HL-60 (cell line): ENCODE measurements around the gene GNAT2.

Experiments used
- DNase-seq, 2 experiments: peaks; one replicate each; pipeline ENCODE4 v3.0.0-alpha.2; 2010 to 2020; ENCODE audit warnings: low read depth in 1 of 2, low spot score in 1 of 2
- H3K27ac ChIP-seq: fragments of 250-450 bp; sonication (Bioruptor Pico); replicated peaks from 2 replicates; pipeline ENCODE4 v1.5.1; 2020; ENCODE audit warnings: mild to moderate bottlenecking, moderate library complexity
- H3K27me3 ChIP-seq: fragments of 250-450 bp; sonication (Bioruptor Pico); 2 replicates; pipeline ENCODE4 v1.5.1; 2021; ENCODE audit warnings: mild to moderate bottlenecking, moderate library complexity; ENCODE audit not compliant: insufficient read depth, poor library complexity, severe bottlenecking
- H3K4me3 ChIP-seq: replicated peaks from 2 replicates; pipeline ENCODE4 v1.5.1; 2011; ENCODE audit warnings: mild to moderate bottlenecking, control low read depth, low read length; ENCODE audit not compliant: insufficient read depth
- GABPA ChIP-seq: IDR thresholded peaks from 2 replicates; pipeline ENCODE4 v1.6.1; 2012; ENCODE audit warnings: low read depth
- POLR2AphosphoS5 ChIP-seq: IDR thresholded peaks from 2 replicates; pipeline ENCODE4 v1.6.1; 2012; ENCODE audit warnings: low read depth
- REST ChIP-seq: IDR thresholded peaks from 2 replicates; pipeline ENCODE4 v1.6.1; 2012; ENCODE audit warnings: low read depth; ENCODE audit not compliant: insufficient replicate concordance
- SPI1 ChIP-seq: IDR thresholded peaks from 2 replicates; pipeline ENCODE4 v1.6.1; 2012; ENCODE audit warnings: low read depth, mild to moderate bottlenecking, borderline replicate concordance
- TF ChIP-seq, protein P1 (sequence below): IDR thresholded peaks from one replicate; pipeline ENCODE4 v1.5.1; 2011; ENCODE audit warnings: low read length, control low read depth, inconsistent platforms; ENCODE audit not compliant: insufficient read depth

The GNAT2 gene

GRCh38 chr1:109611308-109611990, 8.0 kb downstream of the GNAT2 start:
- no peak for DNase-seq
- Histone ChIP-seq H3K27ac (no peak overlapping the region), H3K4me3 (no peak overlapping the region), H3K27me3 (no peaks in the 10 kb centered on the region)
- TF ChIP-seq POLR2AphosphoS5: no peak
- no peak for TF ChIP-seq GABPA
- no peak for TF ChIP-seq REST

DNA sequence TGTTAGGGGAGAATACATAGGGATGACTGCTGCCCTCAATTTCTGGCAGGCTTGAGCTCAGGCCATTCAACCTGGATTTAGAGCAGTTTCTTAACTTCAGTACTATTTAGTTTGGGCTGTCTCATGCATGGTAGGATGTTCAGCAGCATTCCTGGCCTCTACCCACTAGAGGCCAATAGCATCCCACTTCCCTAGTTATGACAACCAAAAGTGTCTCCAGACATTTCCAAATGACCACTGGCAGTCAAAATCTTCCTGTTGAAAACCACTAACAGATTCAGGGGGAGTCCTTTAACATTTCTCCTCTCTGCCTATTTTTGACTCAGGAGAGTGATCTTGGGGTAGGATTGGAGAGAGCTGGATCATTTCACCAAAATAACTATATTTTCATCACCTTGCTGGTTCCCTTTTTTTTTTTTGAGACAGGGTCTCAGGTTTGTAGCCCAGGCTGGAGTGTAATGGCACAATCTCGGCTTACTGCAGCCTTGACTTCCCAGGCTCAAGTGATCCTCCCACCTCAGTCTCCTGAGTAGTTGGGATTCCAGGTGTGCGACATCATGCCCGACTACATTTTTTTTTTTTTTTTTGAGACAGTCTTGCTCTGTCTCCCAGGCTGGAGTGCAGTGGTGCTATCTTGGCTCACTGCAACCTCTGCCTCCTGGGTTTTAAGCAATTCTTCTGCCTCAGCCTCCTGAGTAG, 8.7 kb downstream of the GNAT2 start:
- no peak for DNase-seq
- TF ChIP-seq POLR2AphosphoS5: no peak
- no peak for TF ChIP-seq REST
- TF ChIP-seq, protein P1, sequence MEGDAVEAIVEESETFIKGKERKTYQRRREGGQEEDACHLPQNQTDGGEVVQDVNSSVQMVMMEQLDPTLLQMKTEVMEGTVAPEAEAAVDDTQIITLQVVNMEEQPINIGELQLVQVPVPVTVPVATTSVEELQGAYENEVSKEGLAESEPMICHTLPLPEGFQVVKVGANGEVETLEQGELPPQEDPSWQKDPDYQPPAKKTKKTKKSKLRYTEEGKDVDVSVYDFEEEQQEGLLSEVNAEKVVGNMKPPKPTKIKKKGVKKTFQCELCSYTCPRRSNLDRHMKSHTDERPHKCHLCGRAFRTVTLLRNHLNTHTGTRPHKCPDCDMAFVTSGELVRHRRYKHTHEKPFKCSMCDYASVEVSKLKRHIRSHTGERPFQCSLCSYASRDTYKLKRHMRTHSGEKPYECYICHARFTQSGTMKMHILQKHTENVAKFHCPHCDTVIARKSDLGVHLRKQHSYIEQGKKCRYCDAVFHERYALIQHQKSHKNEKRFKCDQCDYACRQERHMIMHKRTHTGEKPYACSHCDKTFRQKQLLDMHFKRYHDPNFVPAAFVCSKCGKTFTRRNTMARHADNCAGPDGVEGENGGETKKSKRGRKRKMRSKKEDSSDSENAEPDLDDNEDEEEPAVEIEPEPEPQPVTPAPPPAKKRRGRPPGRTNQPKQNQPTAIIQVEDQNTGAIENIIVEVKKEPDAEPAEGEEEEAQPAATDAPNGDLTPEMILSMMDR: no peak

GRCh38 chr1:109609881-109610280, 9.5 kb downstream of the GNAT2 start:
- DNase-seq: no peak
- Histone ChIP-seq H3K4me3 (no peak overlapping the region), H3K27ac (no peak overlapping the region), H3K27me3 (no peaks in the 10 kb centered on the region)
- TF ChIP-seq SPI1 (no peak), REST (no peak), GABPA (no peak), POLR2AphosphoS5 (no peak)
- TF ChIP-seq, protein P1: no peak

More for the DNA sequence above, 8.7 kb downstream of the GNAT2 start:
- Histone ChIP-seq H3K4me3 (no peak overlapping the region), H3K27me3 (no peaks in the 10 kb centered on the region), H3K27ac (no peak overlapping the region)
